ENCODE results near the gene AADAC. TPM values are rescaled to one million over a fixed set of nuclear protein-coding genes. Genes with fewer than 3 reads are reported as not detected.

The AADAC gene
- total and polyA plus RNA-seq, 2 of the 13 experiments (the other 11 are each of a cell fraction or from before 2014, with no cell fraction given), result 0.87 to 1.5 TPM

- no peak overlapping the region for H3K4me2 ChIP-seq (ENCODE audit: low read depth, low read length)
- no peaks in the 10 kb centered on the region for H3K27me3 ChIP-seq (ENCODE audit: control insufficient read depth in 1 of 2, insufficient read depth in 2 of 2, low read length in 2 of 2)
- in situ Hi-C loops (cut with HindIII; ENCODE audit: extremely low pct_ligation_motif_present, low pct_unique_long_range_greater_than_20kb), result loop anchor here (25.0 kb wide), 1 partner anchor 583 kb away; the partner anchor contains the start of gene GPR171
- ChIA-PET CTCF (ENCODE audit: low intra/inter-chr PET ratio, low total read pairs) (no interaction called here), POLR2A (no interaction called here)
- no peaks in the 10 kb centered on the region for H3K79me2 ChIP-seq (ENCODE audit: insufficient read depth, low read length)
- no peak overlapping the region for H2AFZ ChIP-seq (ENCODE audit: low read length)
- H4K20me1 ChIP-seq (ENCODE audit: insufficient read depth, low read length), result no peaks in the 10 kb centered on the region
- intact Hi-C loops (cut with micrococcal nuclease; ENCODE audit: unreplicated experiment), result no loop called here
- DNase-seq (ENCODE audit: low spot score) (no peak), FAIRE-seq (no peak), ATAC-seq (no peak)
- peaks cover 5% of the 10 kb centered on the region for H3K9me3 ChIP-seq (ENCODE audit: low read length)
- no peaks in the 10 kb centered on the region for H3K36me3 ChIP-seq (replicated peaks in 1 of 2; ENCODE audit: control insufficient read depth in 1 of 2, insufficient read depth in 2 of 2, low read length in 2 of 2)
- no TSS peak for BruUV-seq (replicated peaks)
- H3K27ac ChIP-seq (ENCODE audit: extremely low read length, insufficient read depth, low read length), result no peak overlapping the region
- no peak overlapping the region for H3K4me3 ChIP-seq (replicated peaks in 1 of 3; ENCODE audit: insufficient read depth in 1 of 3, low read depth in 2 of 3, low read length in 3 of 3)
- H3K4me1 ChIP-seq (ENCODE audit: insufficient read depth, low read length), result peaks cover 24% of the 10 kb centered on the region
- 94% methylated on average over 4 of the region's 4 CpGs for WGBS (ENCODE audit: low lambda C conversion rate)
- H3K9ac ChIP-seq (ENCODE audit: insufficient read depth, low read depth, low read length), result no peak overlapping the region
- TF ChIP-seq ZNF792 (CRISPR knock-in tag; IDR thresholded peaks at IDR 0.05) (no peak), ZNF619 (CRISPR knock-in tag; IDR thresholded peaks at IDR 0.05) (no peak), GATAD2A (CRISPR knock-in tag; IDR thresholded peaks at IDR 0.05) (no peak), ZC3H13 (CRISPR knock-in tag; IDR thresholded peaks at IDR 0.05) (no peak), ZNF432 (CRISPR knock-in tag; IDR thresholded peaks at IDR 0.05; ENCODE audit: borderline replicate concordance) (no peak), ZNF318 (CRISPR knock-in tag; IDR thresholded peaks at IDR 0.05) (no peak), REPIN1 (CRISPR knock-in tag; IDR thresholded peaks at IDR 0.05; ENCODE audit: borderline replicate concordance, low read depth) (no peak), TP53 (CRISPR knock-in tag; conservative IDR thresholded peaks at IDR 0.05) (no peak), NFYC (CRISPR knock-in tag; IDR thresholded peaks at IDR 0.05) (no peak), PHF5A (CRISPR knock-in tag; IDR thresholded peaks at IDR 0.05; ENCODE audit: low read depth, unreplicated experiment) (no peak), ZFY (CRISPR knock-in tag; IDR thresholded peaks at IDR 0.05) (no peak), HOXA5 (CRISPR knock-in tag; IDR thresholded peaks at IDR 0.05) (no peak), RBFOX2 (IDR thresholded peaks at IDR 0.05; ENCODE audit: low read depth, low read length) (no peak), SNRNP70 (IDR thresholded peaks at IDR 0.05; ENCODE audit: low read depth, low read length) (no peak), NONO (IDR thresholded peaks at IDR 0.05) (no peak), NONO (CRISPR knock-in tag; conservative IDR thresholded peaks at IDR 0.05) (no peak), GMEB2 (CRISPR knock-in tag; IDR thresholded peaks at IDR 0.05; ENCODE audit: low read depth) (no peak)
Observed at GRCh38 chr3:151795276-151795675, 18.6 kb upstream of the AADAC start.
